ENCODE measurements around the gene PGLYRP2. TPM values are rescaled to one million over a fixed set of nuclear protein-coding genes. Genes with fewer than 3 reads are reported as not detected.
A peak's percentile ranks its signal among the peaks of the same experiment; 100 is the strongest.

Gene PGLYRP2
- total and polyA plus RNA-seq, 2 of the 13 experiments (the other 11 are each of a cell fraction or from before 2014, with no cell fraction given): 0.04 to 1.0 TPM

DNA sequence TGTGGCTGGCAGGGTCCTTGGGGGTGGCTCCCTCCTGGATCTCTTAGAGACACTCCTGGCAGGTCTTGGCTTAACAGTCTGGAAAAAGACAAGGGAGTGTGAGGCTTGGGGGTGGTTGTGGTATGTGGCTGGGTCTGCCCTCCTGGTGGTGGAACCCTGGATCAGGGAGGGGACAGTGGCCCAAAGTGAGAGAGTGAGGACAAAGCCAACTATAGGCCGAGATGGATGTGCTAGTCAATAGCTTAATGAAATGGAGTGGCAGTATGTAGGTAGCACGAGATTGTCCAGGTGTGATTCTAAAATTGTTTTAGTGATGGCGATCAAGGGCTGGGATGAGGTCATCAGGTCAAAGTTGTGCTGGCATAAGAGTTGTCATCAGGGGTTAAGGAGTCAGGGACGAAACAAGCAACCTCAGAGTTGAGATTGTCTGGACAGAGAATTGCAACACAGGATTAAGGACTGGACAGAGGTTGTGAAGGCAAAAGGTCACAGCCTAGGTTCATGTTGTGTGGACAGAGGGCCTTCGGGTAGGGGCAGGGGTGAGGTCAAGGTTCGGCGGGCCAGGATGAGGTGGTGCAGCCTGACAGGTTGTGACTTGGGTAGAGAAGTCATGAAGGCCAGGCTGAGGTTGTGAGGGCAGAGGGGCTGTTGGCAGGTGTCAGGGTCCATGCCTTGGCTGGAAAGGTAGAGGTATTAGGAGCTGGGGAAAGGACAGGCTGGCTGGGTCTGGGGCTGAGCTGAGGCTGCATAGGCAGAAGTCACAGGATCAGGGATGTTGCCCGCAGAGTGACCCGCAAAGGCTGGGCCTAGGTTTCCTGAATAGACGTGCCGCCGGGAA is 10.4 kb downstream of the PGLYRP2 start (continued):
- TF ChIP-seq, protein P1, sequence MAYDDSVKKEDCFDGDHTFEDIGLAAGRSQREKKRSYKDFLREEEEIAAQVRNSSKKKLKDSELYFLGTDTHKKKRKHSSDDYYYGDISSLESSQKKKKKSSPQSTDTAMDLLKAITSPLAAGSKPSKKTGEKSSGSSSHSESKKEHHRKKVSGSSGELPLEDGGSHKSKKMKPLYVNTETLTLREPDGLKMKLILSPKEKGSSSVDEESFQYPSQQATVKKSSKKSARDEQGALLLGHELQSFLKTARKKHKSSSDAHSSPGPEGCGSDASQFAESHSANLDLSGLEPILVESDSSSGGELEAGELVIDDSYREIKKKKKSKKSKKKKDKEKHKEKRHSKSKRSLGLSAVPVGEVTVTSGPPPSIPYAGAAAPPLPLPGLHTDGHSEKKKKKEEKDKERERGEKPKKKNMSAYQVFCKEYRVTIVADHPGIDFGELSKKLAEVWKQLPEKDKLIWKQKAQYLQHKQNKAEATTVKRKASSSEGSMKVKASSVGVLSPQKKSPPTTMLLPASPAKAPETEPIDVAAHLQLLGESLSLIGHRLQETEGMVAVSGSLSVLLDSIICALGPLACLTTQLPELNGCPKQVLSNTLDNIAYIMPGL (CRISPR knock-in tag; IDR thresholded peaks at IDR 0.05; ENCODE audit: borderline replicate concordance in 1 of 2, low read depth in 1 of 2): no peak
- TF ChIP-seq HOXA3 (CRISPR knock-in tag; IDR thresholded peaks at IDR 0.05): peak; percentile 43; the same call in 1 of the 2 replicates
- TF ChIP-seq, protein P2, sequence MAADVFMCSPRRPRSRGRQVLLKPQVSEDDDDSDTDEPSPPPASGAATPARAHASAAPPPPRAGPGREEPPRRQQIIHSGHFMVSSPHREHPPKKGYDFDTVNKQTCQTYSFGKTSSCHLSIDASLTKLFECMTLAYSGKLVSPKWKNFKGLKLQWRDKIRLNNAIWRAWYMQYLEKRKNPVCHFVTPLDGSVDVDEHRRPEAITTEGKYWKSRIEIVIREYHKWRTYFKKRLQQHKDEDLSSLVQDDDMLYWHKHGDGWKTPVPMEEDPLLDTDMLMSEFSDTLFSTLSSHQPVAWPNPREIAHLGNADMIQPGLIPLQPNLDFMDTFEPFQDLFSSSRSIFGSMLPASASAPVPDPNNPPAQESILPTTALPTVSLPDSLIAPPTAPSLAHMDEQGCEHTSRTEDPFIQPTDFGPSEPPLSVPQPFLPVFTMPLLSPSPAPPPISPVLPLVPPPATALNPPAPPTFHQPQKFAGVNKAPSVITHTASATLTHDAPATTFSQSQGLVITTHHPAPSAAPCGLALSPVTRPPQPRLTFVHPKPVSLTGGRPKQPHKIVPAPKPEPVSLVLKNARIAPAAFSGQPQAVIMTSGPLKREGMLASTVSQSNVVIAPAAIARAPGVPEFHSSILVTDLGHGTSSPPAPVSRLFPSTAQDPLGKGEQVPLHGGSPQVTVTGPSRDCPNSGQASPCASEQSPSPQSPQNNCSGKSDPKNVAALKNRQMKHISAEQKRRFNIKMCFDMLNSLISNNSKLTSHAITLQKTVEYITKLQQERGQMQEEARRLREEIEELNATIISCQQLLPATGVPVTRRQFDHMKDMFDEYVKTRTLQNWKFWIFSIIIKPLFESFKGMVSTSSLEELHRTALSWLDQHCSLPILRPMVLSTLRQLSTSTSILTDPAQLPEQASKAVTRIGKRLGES (CRISPR knock-in tag; IDR thresholded peaks at IDR 0.05; ENCODE audit: borderline replicate concordance): no peak
- TF ChIP-seq FOXJ3 (CRISPR knock-in tag; IDR thresholded peaks at IDR 0.05; ENCODE audit: borderline replicate concordance): no peak
- TF ChIP-seq PPARG (CRISPR knock-in tag; conservative IDR thresholded peaks at IDR 0.05): peak; percentile 34; the same call in 1 of the 2 replicates
- TF ChIP-seq ZNF605 (CRISPR knock-in tag; IDR thresholded peaks at IDR 0.05): no peak
- TF ChIP-seq BHLHE40 (IDR thresholded peaks at IDR 0.05; ENCODE audit: low read length): no peak
- no peak for TF ChIP-seq HOXA5 (CRISPR knock-in tag; IDR thresholded peaks at IDR 0.05)
- TF ChIP-seq EED (CRISPR knock-in tag; IDR thresholded peaks at IDR 0.05): no peak
- TF ChIP-seq RBFOX2 (IDR thresholded peaks at IDR 0.05; ENCODE audit: low read depth, low read length): no peak
- TF ChIP-seq SRSF4 (IDR thresholded peaks at IDR 0.05; ENCODE audit: low read depth, low read length, poor library complexity, severe bottlenecking): no peak
- TF ChIP-seq, protein P3, sequence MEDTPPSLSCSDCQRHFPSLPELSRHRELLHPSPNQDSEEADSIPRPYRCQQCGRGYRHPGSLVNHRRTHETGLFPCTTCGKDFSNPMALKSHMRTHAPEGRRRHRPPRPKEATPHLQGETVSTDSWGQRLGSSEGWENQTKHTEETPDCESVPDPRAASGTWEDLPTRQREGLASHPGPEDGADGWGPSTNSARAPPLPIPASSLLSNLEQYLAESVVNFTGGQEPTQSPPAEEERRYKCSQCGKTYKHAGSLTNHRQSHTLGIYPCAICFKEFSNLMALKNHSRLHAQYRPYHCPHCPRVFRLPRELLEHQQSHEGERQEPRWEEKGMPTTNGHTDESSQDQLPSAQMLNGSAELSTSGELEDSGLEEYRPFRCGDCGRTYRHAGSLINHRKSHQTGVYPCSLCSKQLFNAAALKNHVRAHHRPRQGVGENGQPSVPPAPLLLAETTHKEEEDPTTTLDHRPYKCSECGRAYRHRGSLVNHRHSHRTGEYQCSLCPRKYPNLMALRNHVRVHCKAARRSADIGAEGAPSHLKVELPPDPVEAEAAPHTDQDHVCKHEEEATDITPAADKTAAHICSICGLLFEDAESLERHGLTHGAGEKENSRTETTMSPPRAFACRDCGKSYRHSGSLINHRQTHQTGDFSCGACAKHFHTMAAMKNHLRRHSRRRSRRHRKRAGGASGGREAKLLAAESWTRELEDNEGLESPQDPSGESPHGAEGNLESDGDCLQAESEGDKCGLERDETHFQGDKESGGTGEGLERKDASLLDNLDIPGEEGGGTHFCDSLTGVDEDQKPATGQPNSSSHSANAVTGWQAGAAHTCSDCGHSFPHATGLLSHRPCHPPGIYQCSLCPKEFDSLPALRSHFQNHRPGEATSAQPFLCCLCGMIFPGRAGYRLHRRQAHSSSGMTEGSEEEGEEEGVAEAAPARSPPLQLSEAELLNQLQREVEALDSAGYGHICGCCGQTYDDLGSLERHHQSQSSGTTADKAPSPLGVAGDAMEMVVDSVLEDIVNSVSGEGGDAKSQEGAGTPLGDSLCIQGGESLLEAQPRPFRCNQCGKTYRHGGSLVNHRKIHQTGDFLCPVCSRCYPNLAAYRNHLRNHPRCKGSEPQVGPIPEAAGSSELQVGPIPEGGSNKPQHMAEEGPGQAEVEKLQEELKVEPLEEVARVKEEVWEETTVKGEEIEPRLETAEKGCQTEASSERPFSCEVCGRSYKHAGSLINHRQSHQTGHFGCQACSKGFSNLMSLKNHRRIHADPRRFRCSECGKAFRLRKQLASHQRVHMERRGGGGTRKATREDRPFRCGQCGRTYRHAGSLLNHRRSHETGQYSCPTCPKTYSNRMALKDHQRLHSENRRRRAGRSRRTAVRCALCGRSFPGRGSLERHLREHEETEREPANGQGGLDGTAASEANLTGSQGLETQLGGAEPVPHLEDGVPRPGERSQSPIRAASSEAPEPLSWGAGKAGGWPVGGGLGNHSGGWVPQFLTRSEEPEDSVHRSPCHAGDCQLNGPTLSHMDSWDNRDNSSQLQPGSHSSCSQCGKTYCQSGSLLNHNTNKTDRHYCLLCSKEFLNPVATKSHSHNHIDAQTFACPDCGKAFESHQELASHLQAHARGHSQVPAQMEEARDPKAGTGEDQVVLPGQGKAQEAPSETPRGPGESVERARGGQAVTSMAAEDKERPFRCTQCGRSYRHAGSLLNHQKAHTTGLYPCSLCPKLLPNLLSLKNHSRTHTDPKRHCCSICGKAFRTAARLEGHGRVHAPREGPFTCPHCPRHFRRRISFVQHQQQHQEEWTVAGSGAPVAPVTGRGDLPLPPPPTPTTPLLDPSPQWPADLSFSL (CRISPR knock-in tag; IDR thresholded peaks at IDR 0.05): no peak
- TF ChIP-seq CREB1 (IDR thresholded peaks at IDR 0.05): peak; percentile 56; the same call in 1 of the 2 replicates
- no peak for TF ChIP-seq CREB1 (CRISPR knock-in tag; IDR thresholded peaks at IDR 0.05)
- TF ChIP-seq FOSL2 (CRISPR knock-in tag; IDR thresholded peaks at IDR 0.05): peak; percentile 21; the same call in 1 of the 2 replicates
- TF ChIP-seq ZNF850 (CRISPR knock-in tag; conservative IDR thresholded peaks at IDR 0.05): no peak
- TF ChIP-seq ZNF44 (CRISPR knock-in tag; IDR thresholded peaks at IDR 0.05): no peak
- TF ChIP-seq HOXA7 (CRISPR knock-in tag; IDR thresholded peaks at IDR 0.05): no peak
